CD4-positive, CD25-positive, alpha-beta regulatory T cell (primary cell): Measurements from ENCODE around the gene DNMT3A. TPM values are rescaled to one million over a fixed set of nuclear protein-coding genes. Genes with fewer than 3 reads are reported as not detected.

Experiments
- ATAC-seq, 2 donors: fragments of 150-1000 bp; cut with Tn5 transposase; one replicate each; pipeline ENCODE4 v1.10.0; 2021; ENCODE audit warnings: low read depth in 2 of 2, moderate number of reproducible peaks in 2 of 2, moderate library complexity in 1 of 2
- DNase-seq, 3 donors: peaks; one replicate each; pipeline versions ENCODE4 v3.0.0 to v3.0.0-alpha.2; 2012 to 2022; ENCODE audit warnings: mixed read lengths in 1 of 3
- H3K27ac ChIP-seq: one replicate; pipeline ENCODE4 v1.7.0; 2013; ENCODE audit warnings: mild to moderate bottlenecking, low read length; ENCODE audit not compliant: insufficient read depth, poor library complexity, severe bottlenecking
- H3K27me3 ChIP-seq: one replicate; pipeline ENCODE4 v1.7.0; 2013; ENCODE audit warnings: low read length; ENCODE audit not compliant: control insufficient read depth, insufficient read depth
- H3K36me3 ChIP-seq: one replicate; pipeline ENCODE4 v1.7.0; 2013; ENCODE audit warnings: mild to moderate bottlenecking, low read length, moderate library complexity; ENCODE audit not compliant: control insufficient read depth, insufficient read depth
- H3K4me1 ChIP-seq: 2 replicates; pipeline ENCODE4 v1.7.0; 2013; ENCODE audit warnings: mild to moderate bottlenecking, low read length; ENCODE audit not compliant: insufficient read depth, control insufficient read depth, poor library complexity, severe bottlenecking
- H3K4me3 ChIP-seq: one replicate; pipeline ENCODE4 v1.7.0; 2013; ENCODE audit warnings: low read depth, mild to moderate bottlenecking, low read length, moderate library complexity
- H3K9me3 ChIP-seq, 2 experiments: 1 replicate in 1 of 2; 2 replicates in 1 of 2; pipeline ENCODE4 v1.7.0; 2013; ENCODE audit warnings: low read length in 2 of 2, mild to moderate bottlenecking in 1 of 2, moderate library complexity in 1 of 2; ENCODE audit not compliant: control insufficient read depth in 2 of 2
- H3K27ac Mint-ChIP-seq, 3 donors: one replicate each; pipeline ENCODE4 v1.8.0; 2020 to 2022; ENCODE audit warnings: mild to moderate bottlenecking in 3 of 3, mixed read lengths in 3 of 3, moderate library complexity in 2 of 3
- H3K27me3 Mint-ChIP-seq: one replicate; pipeline ENCODE4 v1.8.0; 2022; ENCODE audit warnings: mild to moderate bottlenecking, mixed read lengths
- H3K36me3 Mint-ChIP-seq: one replicate; pipeline ENCODE4 v1.8.0; 2020; ENCODE audit warnings: mixed read lengths
- H3K4me1 Mint-ChIP-seq, 4 donors: one replicate each; pipeline ENCODE4 v1.8.0; 2020 to 2022; ENCODE audit warnings: mixed read lengths in 4 of 4, mild to moderate bottlenecking in 1 of 4
- H3K4me3 Mint-ChIP-seq, 4 donors: one replicate each; pipeline ENCODE4 v1.8.0; 2020 to 2022; ENCODE audit warnings: mild to moderate bottlenecking in 4 of 4, mixed read lengths in 4 of 4, moderate library complexity in 3 of 4
- H3K9me3 Mint-ChIP-seq, 7 donors: one replicate each; pipeline ENCODE4 v1.8.0; 2020 to 2022; ENCODE audit warnings: mixed read lengths in 7 of 7, mild to moderate bottlenecking in 3 of 7, moderate library complexity in 2 of 7
- polyA plus RNA-seq, 4 donors: library from polyadenylated mRNA; unstranded; fragments of 300-500 nt; fragmentation: Illumina TruSeq; gene quantifications; one replicate each; pipeline ENCODE4 v1.2.3, GENCODE V29; 2021
- total RNA-seq: library from RNA; stranded (reverse); gene quantifications from one replicate; pipeline ENCODE4 v1.2.3, GENCODE V29; 2022

DNMT3A gene
- total and polyA plus RNA-seq, 5 donors from 2014 or later: 8.1 to 81.0 (median 12.4) TPM

DNA sequence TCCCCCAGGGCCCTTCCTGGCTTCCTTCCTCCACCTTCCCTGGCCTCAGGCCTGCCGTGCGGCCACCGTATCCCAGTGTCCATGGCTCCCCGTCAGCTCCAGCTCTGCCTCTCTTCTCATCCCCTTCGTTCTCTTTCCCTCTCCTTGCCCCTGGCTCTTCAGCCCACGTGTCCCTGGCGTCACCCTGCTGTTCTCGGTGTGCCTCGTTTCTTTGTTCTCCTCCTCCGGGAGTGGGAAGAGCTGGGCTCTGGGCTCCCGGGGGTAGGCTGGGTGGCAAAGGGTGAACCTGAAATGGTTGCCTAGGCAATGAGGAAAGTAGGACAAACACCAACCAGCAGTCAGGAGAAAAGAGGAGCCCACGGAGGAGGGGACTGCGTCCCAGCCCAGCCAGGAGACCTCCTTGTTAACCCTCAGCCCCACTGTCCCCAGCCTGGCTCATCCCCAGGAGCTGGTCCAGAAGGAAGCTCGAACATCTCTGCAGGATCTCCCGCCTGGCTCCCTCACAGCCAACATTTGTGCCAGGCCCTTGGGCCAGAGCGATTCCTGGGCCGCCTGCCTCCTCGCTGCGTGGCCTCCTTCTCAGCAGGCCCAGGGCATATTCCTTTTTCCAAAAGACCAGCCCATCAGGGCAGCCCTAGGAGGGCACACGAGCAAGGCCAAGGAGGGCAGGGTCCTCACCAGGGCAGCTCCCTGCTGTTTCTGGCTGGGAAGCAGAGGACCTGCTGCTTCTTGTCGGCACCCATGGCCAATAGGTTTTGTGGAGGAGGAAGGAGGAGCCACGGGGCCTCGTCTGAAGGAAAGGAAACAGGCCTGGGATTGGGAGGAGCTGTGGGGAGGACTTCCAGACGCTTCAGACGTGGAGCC is 30.9 kb upstream of the DNMT3A start:
- no peak for ATAC-seq
- Histone ChIP-seq H3K4me1 (peaks cover 14% of the 10 kb centered on the region), H3K27ac (no peak overlapping the region), H3K36me3 (peaks cover 5% of the 10 kb centered on the region), H3K4me3 (no peak overlapping the region), H3K9me3 (no peaks in the 10 kb centered on the region), H3K27me3 (no peaks in the 10 kb centered on the region)
- Mint-ChIP-seq H3K9me3 (no peaks in the 10 kb centered on the region), H3K4me3 (no peak overlapping the region), H3K4me1 (peaks cover 0 to 26% (median 13%) of the 10 kb centered on the region in 4 donors), H3K27ac (no peak overlapping the region), H3K36me3 (peaks cover 24% of the 10 kb centered on the region), H3K27me3 (no peaks in the 10 kb centered on the region)
- no peak for DNase-seq

- Histone ChIP-seq H3K4me3 (no peak overlapping the region), H3K9me3 (no peaks in the 10 kb centered on the region), H3K27ac (no peak overlapping the region), H3K36me3 (peaks cover 5% of the 10 kb centered on the region), H3K27me3 (no peaks in the 10 kb centered on the region), H3K4me1 (peaks cover 3% of the 10 kb centered on the region)
- peaks cover 0 to 22% (median 5%) of the 10 kb centered on the region in 4 donors for H3K4me1 Mint-ChIP-seq
- no peaks in the 10 kb centered on the region for H3K9me3 Mint-ChIP-seq
- H3K27me3 Mint-ChIP-seq: no peaks in the 10 kb centered on the region
- H3K4me3 Mint-ChIP-seq: peak overlapping the region in 1 of 4 donors; percentile 0
- H3K36me3 Mint-ChIP-seq: peaks cover 22% of the 10 kb centered on the region
- H3K27ac Mint-ChIP-seq: no peak overlapping the region
- DNase-seq (no peak), ATAC-seq (no peak)
Measured at GRCh38 chr2:25371253-25372241, 29.8 kb upstream of the DNMT3A start.

GRCh38 chr2:25369876-25370275 is 28.2 kb upstream of the DNMT3A start:
- no peak overlapping the region for H3K4me3 ChIP-seq
- no peak overlapping the region for H3K27ac ChIP-seq
- Mint-ChIP-seq H3K36me3 (peaks cover 15% of the 10 kb centered on the region), H3K9me3 (no peaks in the 10 kb centered on the region), H3K27me3 (no peaks in the 10 kb centered on the region), H3K27ac (peak overlapping the region in 2 of 3 donors; percentile 12 to 77), H3K4me3 (no peak overlapping the region), H3K4me1 (peaks cover 0 to 20% (median 3%) of the 10 kb centered on the region in 4 donors)
- H3K9me3 ChIP-seq: no peaks in the 10 kb centered on the region
- H3K27me3 ChIP-seq: no peaks in the 10 kb centered on the region
- peaks cover 5% of the 10 kb centered on the region for H3K36me3 ChIP-seq
- H3K4me1 ChIP-seq: no peaks in the 10 kb centered on the region
- ATAC-seq (no peak), DNase-seq (no peak)

GRCh38 chr2:25369439-25369838 is 27.7 kb upstream of the DNMT3A start:
- peak overlapping the region in 2 of 4 donors; percentile 8 to 36 for H3K4me3 Mint-ChIP-seq
- H3K36me3 Mint-ChIP-seq: peaks cover 14% of the 10 kb centered on the region
- DNase-seq (no peak), ATAC-seq (no peak)
- no peaks in the 10 kb centered on the region for H3K9me3 Mint-ChIP-seq
- peaks cover 5% of the 10 kb centered on the region for H3K36me3 ChIP-seq
- H3K27me3 ChIP-seq: no peaks in the 10 kb centered on the region
- H3K27ac ChIP-seq: no peak overlapping the region
- no peaks in the 10 kb centered on the region for H3K9me3 ChIP-seq
- H3K4me3 ChIP-seq: no peak overlapping the region
- H3K4me1 Mint-ChIP-seq: peaks cover 2 to 24% (median 3%) of the 10 kb centered on the region in 4 donors
- H3K27ac Mint-ChIP-seq: no peak overlapping the region
- no peaks in the 10 kb centered on the region for H3K27me3 Mint-ChIP-seq
- peaks cover 4% of the 10 kb centered on the region for H3K4me1 ChIP-seq

GRCh38 chr2:25368660-25369059 is 26.9 kb upstream of the DNMT3A start:
- Mint-ChIP-seq H3K27ac (peak overlapping the region in 2 of 3 donors; percentile 41 to 42), H3K36me3 (peaks cover 9% of the 10 kb centered on the region)
- no peak for ATAC-seq

GRCh38 chr2:25367296-25367695 is 25.6 kb upstream of the DNMT3A start:
- no peak for DNase-seq
- H3K27ac Mint-ChIP-seq: peak overlapping the region in 1 of 3 donors; percentile 69

More at GRCh38 chr2:25368660-25369059, 26.9 kb upstream of the DNMT3A start:
- no peaks in the 10 kb centered on the region for H3K9me3 ChIP-seq
- Mint-ChIP-seq H3K27me3 (no peaks in the 10 kb centered on the region), H3K9me3 (no peaks in the 10 kb centered on the region), H3K4me3 (no peak overlapping the region), H3K4me1 (peaks cover 5 to 32% (median 9%) of the 10 kb centered on the region in 4 donors)
- no peak overlapping the region for H3K27ac ChIP-seq
- DNase-seq: no peak
- H3K4me1 ChIP-seq: peaks cover 12% of the 10 kb centered on the region
- H3K27me3 ChIP-seq: no peaks in the 10 kb centered on the region
- H3K4me3 ChIP-seq: no peak overlapping the region
- H3K36me3 ChIP-seq: peaks cover 5% of the 10 kb centered on the region

DNA sequence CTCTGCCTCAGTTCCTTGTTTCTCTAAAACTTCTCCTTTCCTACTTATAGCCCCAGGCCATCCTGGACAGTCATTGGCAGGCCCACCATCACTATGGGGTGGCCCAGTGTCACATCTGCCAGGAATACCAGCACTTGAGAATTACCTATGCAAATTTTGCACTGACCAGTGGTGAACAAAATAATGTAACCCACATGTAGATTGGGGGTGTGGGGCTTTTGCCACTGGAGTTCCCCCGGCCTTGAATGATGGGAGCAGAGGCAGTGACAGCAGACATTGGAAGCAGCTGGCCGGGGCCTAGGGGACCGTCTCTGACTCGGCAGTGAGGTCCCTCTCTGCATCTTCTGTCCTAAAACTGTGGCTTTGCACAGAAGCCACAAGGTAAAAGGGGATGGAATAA is 24.9 kb upstream of the DNMT3A start:
- no peak overlapping the region for H3K4me3 ChIP-seq
- no peak for DNase-seq
- H3K27me3 Mint-ChIP-seq: no peaks in the 10 kb centered on the region
- H3K9me3 Mint-ChIP-seq: no peaks in the 10 kb centered on the region
- H3K4me1 Mint-ChIP-seq: peaks cover 8 to 47% (median 20%) of the 10 kb centered on the region in 4 donors
- peaks cover 9% of the 10 kb centered on the region for H3K36me3 Mint-ChIP-seq
- peaks cover 25% of the 10 kb centered on the region for H3K4me1 ChIP-seq
- H3K4me3 Mint-ChIP-seq: peak overlapping the region in 1 of 4 donors; percentile 68
- H3K27me3 ChIP-seq: no peaks in the 10 kb centered on the region
- H3K27ac Mint-ChIP-seq: peak overlapping the region in 1 of 3 donors; percentile 69
- no peaks in the 10 kb centered on the region for H3K9me3 ChIP-seq
- no peak for ATAC-seq
- peaks cover 5% of the 10 kb centered on the region for H3K36me3 ChIP-seq
- H3K27ac ChIP-seq: no peak overlapping the region

More at GRCh38 chr2:25367296-25367695, 25.6 kb upstream of the DNMT3A start:
- H3K27me3 ChIP-seq: no peaks in the 10 kb centered on the region
- Mint-ChIP-seq H3K27me3 (no peaks in the 10 kb centered on the region), H3K9me3 (no peaks in the 10 kb centered on the region), H3K4me1 (peaks cover 8 to 43% (median 17%) of the 10 kb centered on the region in 4 donors), H3K4me3 (no peak overlapping the region), H3K36me3 (peaks cover 9% of the 10 kb centered on the region)
- H3K9me3 ChIP-seq: no peaks in the 10 kb centered on the region
- no peak overlapping the region for H3K4me3 ChIP-seq
- no peak overlapping the region for H3K27ac ChIP-seq
- no peak for ATAC-seq
- peaks cover 22% of the 10 kb centered on the region for H3K4me1 ChIP-seq
- peaks cover 5% of the 10 kb centered on the region for H3K36me3 ChIP-seq
